Lung (tissue), 12 donors: ENCODE data around the gene LATS2. TPM values are rescaled to one million over a fixed set of nuclear protein-coding genes. Genes with fewer than 3 reads are reported as not detected.
A peak's percentile ranks its signal among the peaks of the same experiment; 100 is the strongest.

Experiments used
- ATAC-seq: fragments of 200-7000 bp; cut with Tn5 transposase; one replicate; pipeline ENCODE4 v1.9.1; 2020; ENCODE audit warnings: moderate number of reproducible peaks; ENCODE audit not compliant: insufficient read depth, low FRiP score
- DNase-seq, 3 donors: peaks; one replicate each; pipeline ENCODE4 v3.0.0-alpha.2; 2013 to 2017
- H3K27ac ChIP-seq, 2 donors: one replicate each; pipeline ENCODE4 v1.5.1; 2013; ENCODE audit warnings: mild to moderate bottlenecking in 2 of 2, moderate library complexity in 2 of 2, control low read depth in 1 of 2, inconsistent platforms in 1 of 2, low read depth in 1 of 2, low read length in 1 of 2
- H3K27me3 ChIP-seq, 3 donors: one replicate each; pipeline ENCODE4 v1.5.1; 2013; ENCODE audit warnings: low read length in 2 of 3; ENCODE audit not compliant: control insufficient read depth in 3 of 3, insufficient read depth in 3 of 3
- H3K36me3 ChIP-seq, 4 donors: one replicate each; pipeline ENCODE4 v1.5.1; 2013; ENCODE audit warnings: low read length in 4 of 4, mild to moderate bottlenecking in 1 of 4, moderate library complexity in 1 of 4; ENCODE audit not compliant: control insufficient read depth in 4 of 4, insufficient read depth in 4 of 4
- H3K4me1 ChIP-seq, 5 donors: one replicate each; pipeline ENCODE4 v1.5.1; 2013; ENCODE audit warnings: low read length in 5 of 5, mild to moderate bottlenecking in 2 of 5, moderate library complexity in 1 of 5; ENCODE audit not compliant: control insufficient read depth in 5 of 5, insufficient read depth in 5 of 5
- H3K4me3 ChIP-seq: one replicate; pipeline ENCODE4 v1.5.1; 2013; ENCODE audit warnings: mild to moderate bottlenecking, control low read depth, moderate library complexity
- H3K9ac ChIP-seq, 2 donors: one replicate each; pipeline ENCODE4 v1.5.1; 2013; ENCODE audit warnings: low read length in 2 of 2, control low read depth in 1 of 2; ENCODE audit not compliant: insufficient read depth in 1 of 2
- H3K9me3 ChIP-seq, 4 donors: one replicate each; pipeline ENCODE4 v1.5.1; 2013; ENCODE audit warnings: low read length in 3 of 4, mild to moderate bottlenecking in 1 of 4, moderate library complexity in 1 of 4; ENCODE audit not compliant: control insufficient read depth in 4 of 4, insufficient read depth in 3 of 4
- CTCF ChIP-seq: IDR thresholded peaks from 2 replicates; pipeline ENCODE4 v1.5.1; 2012; ENCODE audit warnings: mild to moderate bottlenecking; ENCODE audit errors: control extremely low read depth, extremely low read depth
- WGBS, 2 donors: extraction: QIAGEN DNeasy Blood & Tissue Kit; methylation state at CpG; one replicate each; pipeline ENCODE4 v1.1.7; 2013; 5-methylcytosine and 5-hydroxymethylcytosine counted together
- polyA plus RNA-seq, 2 donors: library from polyadenylated mRNA; stranded (reverse); fragments of 200-250 nt; gene quantifications; one replicate each; pipeline ENCODE4 v1.2.1, GENCODE V29; 2013
- total RNA-seq, 2 donors: library from RNA; depleted of rRNA in 1 of 2; stranded (reverse); fragments of >200 nt in 1 of 2; gene quantifications; one replicate each; pipeline ENCODE4 v1.2.1, GENCODE V29; 2014 to 2021
- donor health status: control.
- donor health status: control.
- donor health status: Bipolar disorder and iron deficiency.
- donor health status: healthy.
- donor health status: DM: yes; HTN: yes; CAD: no.

The LATS2 gene
- total and polyA plus RNA-seq, 4 donors, result 7.7 to 37.5 (median 21.3) TPM

DNA sequence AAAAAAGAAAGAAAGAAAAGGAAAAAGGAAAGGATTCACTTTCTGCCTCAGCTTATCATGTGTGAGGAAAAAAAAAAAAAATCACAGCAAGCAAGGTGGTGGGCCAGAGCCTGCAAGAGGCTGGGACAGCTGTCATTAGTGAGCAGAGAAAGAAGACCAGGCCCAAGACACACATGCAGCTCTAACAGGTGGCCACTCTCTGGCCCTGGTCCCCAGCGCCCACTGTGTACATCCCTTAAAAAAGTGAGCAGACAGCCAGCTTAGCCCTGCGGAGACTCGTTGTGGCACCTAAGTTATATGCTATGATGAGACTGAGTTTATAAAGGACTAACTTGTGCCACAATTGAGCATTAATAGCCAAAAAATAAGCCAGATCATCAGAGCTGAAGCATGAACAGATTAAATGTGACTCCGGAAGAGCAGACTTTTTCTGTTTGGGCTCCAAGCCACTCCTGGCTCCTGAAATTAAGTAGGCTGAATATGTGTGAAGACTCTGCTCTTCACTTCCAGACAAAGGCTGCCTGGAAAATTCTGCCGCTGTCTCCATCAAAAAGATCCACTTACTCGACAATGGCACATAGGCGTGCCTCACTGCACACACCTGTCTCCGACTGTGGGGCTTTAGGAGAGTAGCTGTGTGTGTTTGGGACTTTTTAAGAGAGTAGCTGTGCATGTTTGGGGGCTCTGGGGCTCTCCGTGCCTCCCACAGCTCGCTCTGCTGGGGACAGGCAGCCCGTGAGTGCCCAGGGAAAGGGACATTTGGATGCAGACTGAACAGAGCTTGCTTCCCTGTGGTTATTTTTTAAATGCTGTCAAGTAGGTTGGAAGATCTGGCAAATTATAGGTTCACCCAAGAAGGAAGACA lies 55.0 kb downstream of the LATS2 start:
- H3K4me3 ChIP-seq, result no peak overlapping the region
- peaks cover 0 to 2% (median 0%) of the 10 kb centered on the region in 4 donors for H3K9me3 ChIP-seq
- ATAC-seq, result no peak
- no peaks in the 10 kb centered on the region for H3K27me3 ChIP-seq
- WGBS, 2 donors, result 83 to 86% methylated on average over 11 of the region's 11 CpGs
- no peak for TF ChIP-seq CTCF
- no peak overlapping the region for H3K9ac ChIP-seq
- no peak overlapping the region for H3K27ac ChIP-seq
- H3K36me3 ChIP-seq, result peaks cover 0 to 2% (median 0%) of the 10 kb centered on the region in 4 donors
- peaks cover 5 to 29% (median 13%) of the 10 kb centered on the region in 5 donors for H3K4me1 ChIP-seq
- DNase-seq, result peak in 1 of 3 donors; percentile 54

DNA sequence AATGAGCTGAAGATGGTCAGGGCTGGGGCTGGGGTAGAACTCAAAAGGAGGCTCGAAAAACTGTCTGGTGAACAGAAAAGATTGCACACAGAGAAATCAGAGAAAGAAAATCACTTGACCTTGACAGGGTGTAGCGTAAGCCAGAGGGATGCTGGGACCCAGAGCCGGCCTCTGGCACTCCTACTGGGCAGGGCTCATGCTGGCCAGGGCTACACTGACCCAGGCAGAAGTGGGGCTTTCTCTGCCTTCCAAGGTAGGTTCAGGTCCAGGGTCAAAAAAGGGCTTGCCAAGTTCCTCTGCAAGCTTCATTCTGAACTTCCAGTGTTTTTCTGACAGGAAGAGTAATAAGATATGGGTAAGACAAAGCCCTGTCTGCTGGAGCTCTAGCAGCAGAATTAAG lies 56.2 kb downstream of the LATS2 start:
- H3K4me3 ChIP-seq, result no peak overlapping the region
- no peak overlapping the region for H3K9ac ChIP-seq
- 81 to 91% methylated on average over 3 of the region's 3 CpGs for WGBS, 2 donors
- no peak for TF ChIP-seq CTCF
- ATAC-seq (no peak), DNase-seq (no peak)
- H3K4me1 ChIP-seq, result peaks cover 5 to 18% (median 13%) of the 10 kb centered on the region in 5 donors
- no peak overlapping the region for H3K27ac ChIP-seq
- peaks cover 0 to 4% (median 0%) of the 10 kb centered on the region in 4 donors for H3K9me3 ChIP-seq
- H3K36me3 ChIP-seq, result peaks cover 0 to 2% (median 0%) of the 10 kb centered on the region in 4 donors
- H3K27me3 ChIP-seq, result no peaks in the 10 kb centered on the region

GRCh38 chr13:21001471-21001870 lies 59.9 kb downstream of the LATS2 start:
- WGBS, 2 donors, result 96 to 98% methylated on average over 5 of the region's 5 CpGs
- H3K4me1 ChIP-seq, result peaks cover 1 to 17% (median 16%) of the 10 kb centered on the region in 5 donors
- H3K9ac ChIP-seq, result no peak overlapping the region
- no peak overlapping the region for H3K27ac ChIP-seq
- peaks cover 0 to 6% (median 0%) of the 10 kb centered on the region in 4 donors for H3K36me3 ChIP-seq
- H3K4me3 ChIP-seq, result no peak overlapping the region
- no peaks in the 10 kb centered on the region for H3K27me3 ChIP-seq
- H3K9me3 ChIP-seq, result peaks cover 0 to 4% (median 0%) of the 10 kb centered on the region in 4 donors
- TF ChIP-seq CTCF, result no peak
- no peak for ATAC-seq
- DNase-seq, result no peak
